Measurements from ENCODE around the gene RPL27A.
"Not testable (repeated sequence)": the region's sequence is repeated elsewhere in the genome, so short reads cannot be mapped to it uniquely, and the experiment has no call there.

RPL27A gene

GRCh38 chr11:8682303-8683114 is at the start of gene RPL27A, which contains the start of gene TRIM66:
RPL27A (plus strand) TSS chr11:8682792; CDS start chr11:8682814, 22 bp downstream.
TRIM66 (minus strand) TSS chr11:8682665; CDS start chr11:8672274, 10,391 bp downstream.
- DNase-seq (ENCODE audit: low read depth) = peak; percentile 96

- DNase-seq (ENCODE audit: low read depth) = no peak
These were observed 48.1 kb upstream of the RPL27A start for GRCh38 chr11:8634498-8634897.

GRCh38 chr11:8636127-8636526 is 46.5 kb upstream of the RPL27A start:
- no peak for DNase-seq (ENCODE audit: low read depth)

- peak; percentile 62 for DNase-seq (ENCODE audit: low read depth)
These were observed 44.3 kb upstream of the RPL27A start for GRCh38 chr11:8638300-8638699.

GRCh38 chr11:8639655-8640054 is 42.9 kb upstream of the RPL27A start:
- no peak for DNase-seq (ENCODE audit: low read depth)

GRCh38 chr11:8640267-8640906 is 42.2 kb upstream of the RPL27A start:
- no peak for DNase-seq (ENCODE audit: low read depth)

GRCh38 chr11:8641332-8641731 is 41.3 kb upstream of the RPL27A start:
- DNase-seq (ENCODE audit: low read depth) = no peak

- no peak for DNase-seq (ENCODE audit: low read depth)
These were observed 40.3 kb upstream of the RPL27A start for GRCh38 chr11:8642196-8642841.

- DNase-seq (ENCODE audit: low read depth) = no peak
These were observed 35.7 kb upstream of the RPL27A start for GRCh38 chr11:8646873-8647272.

- peak; percentile 54 for DNase-seq (ENCODE audit: low read depth)
These were observed 33.2 kb upstream of the RPL27A start for GRCh38 chr11:8649361-8649760.

- DNase-seq (ENCODE audit: low read depth) = no peak
These were observed 32.1 kb upstream of the RPL27A start for GRCh38 chr11:8650401-8650990.

GRCh38 chr11:8652140-8652539 is 30.5 kb upstream of the RPL27A start:
- peak; percentile 85 for DNase-seq (ENCODE audit: low read depth)

- DNase-seq (ENCODE audit: low read depth) = no peak
These were observed 28.1 kb upstream of the RPL27A start for GRCh38 chr11:8654503-8654902.

GRCh38 chr11:8656291-8656690 is 26.3 kb upstream of the RPL27A start:
- no peak for DNase-seq (ENCODE audit: low read depth)

- no peak for DNase-seq (ENCODE audit: low read depth)
These were observed 24.1 kb upstream of the RPL27A start for GRCh38 chr11:8658321-8659057.

GRCh38 chr11:8661001-8661795 is 21.4 kb upstream of the RPL27A start:
- no peak for DNase-seq (ENCODE audit: low read depth)

- no peak for DNase-seq (ENCODE audit: low read depth)
These were observed 17.4 kb upstream of the RPL27A start for GRCh38 chr11:8665222-8665621.

GRCh38 chr11:8670081-8670480 is 12.5 kb upstream of the RPL27A start:
- not testable (repeated sequence) for DNase-seq (ENCODE audit: low read depth)

- peak; percentile 95 for DNase-seq (ENCODE audit: low read depth)
These were observed 11.4 kb upstream of the RPL27A start for GRCh38 chr11:8671193-8671612.

GRCh38 chr11:8671651-8672062 is 10.9 kb upstream of the RPL27A start:
- DNase-seq (ENCODE audit: low read depth) = peak; percentile 84

- no peak for DNase-seq (ENCODE audit: low read depth)
These were observed 10.2 kb upstream of the RPL27A start for GRCh38 chr11:8672346-8672745.
